SK-N-SH treated with all-trans-retinoic acid at 6 μM for 48 hours (cell line): ENCODE data around the gene FHIP1B.

Source experiments
- ATAC-seq: fragments of 200-7000 bp; cut with Tn5 transposase; 3 replicates; pipeline ENCODE4 v1.9.1; 2020; ENCODE audit warnings: mild to moderate bottlenecking, moderate library complexity
- ARNTL ChIP-seq: fragments of 450-650 bp; formaldehyde crosslinking; IDR thresholded peaks from 2 replicates; pipeline ENCODE4 v1.5.0; 2020; ENCODE audit warnings: low read depth, mild to moderate bottlenecking, moderate library complexity, borderline replicate concordance
- BACH2 ChIP-seq: fragments of 250-450 bp; sonication (Bioruptor Pico); IDR thresholded peaks from 2 replicates; pipeline ENCODE4 v1.9.0; 2021; ENCODE audit warnings: mild to moderate bottlenecking, borderline replicate concordance
- CSDC2 ChIP-seq: fragments of 250-450 bp; sonication (Bioruptor Pico); IDR thresholded peaks from 2 replicates; pipeline ENCODE4 v1.5.0; 2020; ENCODE audit warnings: mild to moderate bottlenecking, moderate library complexity
- ESRRG ChIP-seq: fragments of 250-450 bp; sonication (Bioruptor Pico); IDR thresholded peaks from 2 replicates; pipeline ENCODE4 v1.6.1; 2021; ENCODE audit warnings: mild to moderate bottlenecking
- GLIS3 ChIP-seq: fragments of 250-450 bp; sonication (Bioruptor Pico); IDR thresholded peaks from 2 replicates; pipeline ENCODE4 v1.5.0; 2020; ENCODE audit warnings: mild to moderate bottlenecking, moderate library complexity
- ISL1 ChIP-seq: fragments of 250-450 bp; sonication (Bioruptor Pico); IDR thresholded peaks from 2 replicates; pipeline ENCODE4 v2.1.2; 2022; ENCODE audit warnings: mild to moderate bottlenecking, moderate library complexity
- OSR1 ChIP-seq: fragments of 250-450 bp; sonication (Bioruptor Pico); IDR thresholded peaks from 2 replicates; pipeline ENCODE4 v1.8.0; 2022; ENCODE audit warnings: moderate library complexity, mild to moderate bottlenecking, inconsistent platforms
- PPARA ChIP-seq: fragments of 250-450 bp; sonication (Bioruptor Pico); IDR thresholded peaks from 2 replicates; pipeline ENCODE4 v1.5.0; 2020; ENCODE audit warnings: mild to moderate bottlenecking, borderline replicate concordance
- RARB ChIP-seq: fragments of 250-450 bp; sonication (Bioruptor Pico); IDR thresholded peaks from 2 replicates; pipeline ENCODE4 v1.8.0; 2021; ENCODE audit warnings: mild to moderate bottlenecking, moderate library complexity
- SNAI2 ChIP-seq: fragments of 250-450 bp; sonication (Bioruptor Pico); IDR thresholded peaks from 2 replicates; pipeline ENCODE4 v1.5.0; 2020; ENCODE audit warnings: mild to moderate bottlenecking, moderate library complexity
- TCF4 ChIP-seq: fragments of 250-450 bp; sonication (Bioruptor Pico); IDR thresholded peaks from 2 replicates; pipeline ENCODE4 v1.8.0; 2021; ENCODE audit warnings: mild to moderate bottlenecking, moderate library complexity, borderline replicate concordance
- TOX ChIP-seq: fragments of 250-450 bp; sonication (Bioruptor Pico); IDR thresholded peaks from 2 replicates; pipeline ENCODE4 v1.8.0; 2021; ENCODE audit warnings: mild to moderate bottlenecking, moderate library complexity, borderline replicate concordance
- ZC3H10 ChIP-seq: fragments of 250-450 bp; sonication (Bioruptor Pico); IDR thresholded peaks from 2 replicates; pipeline ENCODE4 v1.5.1; 2021; ENCODE audit warnings: mild to moderate bottlenecking, moderate library complexity
- ZFP3 ChIP-seq: fragments of 250-450 bp; sonication (Bioruptor Pico); IDR thresholded peaks from 2 replicates; pipeline ENCODE4 v1.5.0; 2020; ENCODE audit warnings: mild to moderate bottlenecking, moderate library complexity
- ZNF565 ChIP-seq: fragments of 450-650 bp; formaldehyde crosslinking; conservative IDR thresholded peaks from 2 replicates; pipeline ENCODE4 v1.5.0; 2020; ENCODE audit warnings: low read depth, mild to moderate bottlenecking, moderate library complexity
- ZNF8 ChIP-seq: fragments of 450-650 bp; formaldehyde crosslinking; IDR thresholded peaks from 2 replicates; pipeline ENCODE4 v1.5.0; 2020; ENCODE audit warnings: mild to moderate bottlenecking, moderate library complexity
- TF ChIP-seq, protein P1 (sequence below): fragments of 250-450 bp; sonication (Bioruptor Pico); IDR thresholded peaks from 2 replicates; pipeline ENCODE4 v1.5.0; 2020; ENCODE audit warnings: mild to moderate bottlenecking, moderate library complexity
- TF ChIP-seq, protein P2 (sequence below): fragments of 250-450 bp; sonication (Bioruptor Pico); IDR thresholded peaks from 2 replicates; pipeline ENCODE4 v1.8.0; 2020; ENCODE audit warnings: mild to moderate bottlenecking, moderate library complexity, borderline replicate concordance
- TF ChIP-seq, protein P3 (sequence below): fragments of 250-450 bp; sonication (Bioruptor Pico); IDR thresholded peaks from 2 replicates; pipeline ENCODE4 v1.5.1; 2020; ENCODE audit warnings: low read depth, mild to moderate bottlenecking, moderate library complexity
- TF ChIP-seq, protein P4 (sequence below): fragments of 250-450 bp; sonication (Bioruptor Pico); IDR thresholded peaks from 2 replicates; pipeline ENCODE4 v1.5.1; 2021; ENCODE audit warnings: mild to moderate bottlenecking, moderate library complexity

FHIP1B gene

DNA sequence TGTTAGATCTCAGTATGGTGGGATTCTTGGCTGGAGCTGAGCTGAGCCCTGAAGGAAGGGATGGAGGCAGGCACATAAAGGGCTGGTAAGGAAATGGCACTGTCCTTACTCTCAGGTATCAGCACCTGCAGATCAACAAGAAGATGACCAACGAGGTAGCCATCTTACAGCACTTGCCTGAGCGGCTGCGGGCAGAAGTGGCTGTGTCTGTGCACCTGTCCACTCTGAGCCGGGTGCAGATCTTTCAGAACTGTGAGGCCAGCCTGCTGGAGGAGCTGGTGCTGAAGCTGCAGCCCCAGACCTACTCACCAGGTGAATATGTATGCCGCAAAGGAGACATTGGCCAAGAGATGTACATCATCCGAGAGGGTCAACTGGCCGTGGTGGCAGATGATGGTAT is 6.9 kb upstream of the FHIP1B start (continued):
- TF ChIP-seq, protein P1, sequence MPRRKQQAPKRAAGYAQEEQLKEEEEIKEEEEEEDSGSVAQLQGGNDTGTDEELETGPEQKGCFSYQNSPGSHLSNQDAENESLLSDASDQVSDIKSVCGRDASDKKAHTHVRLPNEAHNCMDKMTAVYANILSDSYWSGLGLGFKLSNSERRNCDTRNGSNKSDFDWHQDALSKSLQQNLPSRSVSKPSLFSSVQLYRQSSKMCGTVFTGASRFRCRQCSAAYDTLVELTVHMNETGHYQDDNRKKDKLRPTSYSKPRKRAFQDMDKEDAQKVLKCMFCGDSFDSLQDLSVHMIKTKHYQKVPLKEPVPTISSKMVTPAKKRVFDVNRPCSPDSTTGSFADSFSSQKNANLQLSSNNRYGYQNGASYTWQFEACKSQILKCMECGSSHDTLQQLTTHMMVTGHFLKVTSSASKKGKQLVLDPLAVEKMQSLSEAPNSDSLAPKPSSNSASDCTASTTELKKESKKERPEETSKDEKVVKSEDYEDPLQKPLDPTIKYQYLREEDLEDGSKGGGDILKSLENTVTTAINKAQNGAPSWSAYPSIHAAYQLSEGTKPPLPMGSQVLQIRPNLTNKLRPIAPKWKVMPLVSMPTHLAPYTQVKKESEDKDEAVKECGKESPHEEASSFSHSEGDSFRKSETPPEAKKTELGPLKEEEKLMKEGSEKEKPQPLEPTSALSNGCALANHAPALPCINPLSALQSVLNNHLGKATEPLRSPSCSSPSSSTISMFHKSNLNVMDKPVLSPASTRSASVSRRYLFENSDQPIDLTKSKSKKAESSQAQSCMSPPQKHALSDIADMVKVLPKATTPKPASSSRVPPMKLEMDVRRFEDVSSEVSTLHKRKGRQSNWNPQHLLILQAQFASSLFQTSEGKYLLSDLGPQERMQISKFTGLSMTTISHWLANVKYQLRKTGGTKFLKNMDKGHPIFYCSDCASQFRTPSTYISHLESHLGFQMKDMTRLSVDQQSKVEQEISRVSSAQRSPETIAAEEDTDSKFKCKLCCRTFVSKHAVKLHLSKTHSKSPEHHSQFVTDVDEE (CRISPR knock-in tag), result no peak
- TF ChIP-seq BACH2 (no peak), ZFP3 (CRISPR knock-in tag) (no peak), GLIS3 (no peak), RARB (no peak), ZC3H10 (CRISPR knock-in tag) (no peak)
- TF ChIP-seq, protein P2, sequence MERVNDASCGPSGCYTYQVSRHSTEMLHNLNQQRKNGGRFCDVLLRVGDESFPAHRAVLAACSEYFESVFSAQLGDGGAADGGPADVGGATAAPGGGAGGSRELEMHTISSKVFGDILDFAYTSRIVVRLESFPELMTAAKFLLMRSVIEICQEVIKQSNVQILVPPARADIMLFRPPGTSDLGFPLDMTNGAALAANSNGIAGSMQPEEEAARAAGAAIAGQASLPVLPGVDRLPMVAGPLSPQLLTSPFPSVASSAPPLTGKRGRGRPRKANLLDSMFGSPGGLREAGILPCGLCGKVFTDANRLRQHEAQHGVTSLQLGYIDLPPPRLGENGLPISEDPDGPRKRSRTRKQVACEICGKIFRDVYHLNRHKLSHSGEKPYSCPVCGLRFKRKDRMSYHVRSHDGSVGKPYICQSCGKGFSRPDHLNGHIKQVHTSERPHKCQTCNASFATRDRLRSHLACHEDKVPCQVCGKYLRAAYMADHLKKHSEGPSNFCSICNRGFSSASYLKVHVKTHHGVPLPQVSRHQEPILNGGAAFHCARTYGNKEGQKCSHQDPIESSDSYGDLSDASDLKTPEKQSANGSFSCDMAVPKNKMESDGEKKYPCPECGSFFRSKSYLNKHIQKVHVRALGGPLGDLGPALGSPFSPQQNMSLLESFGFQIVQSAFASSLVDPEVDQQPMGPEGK (CRISPR knock-in tag), result no peak

DNA sequence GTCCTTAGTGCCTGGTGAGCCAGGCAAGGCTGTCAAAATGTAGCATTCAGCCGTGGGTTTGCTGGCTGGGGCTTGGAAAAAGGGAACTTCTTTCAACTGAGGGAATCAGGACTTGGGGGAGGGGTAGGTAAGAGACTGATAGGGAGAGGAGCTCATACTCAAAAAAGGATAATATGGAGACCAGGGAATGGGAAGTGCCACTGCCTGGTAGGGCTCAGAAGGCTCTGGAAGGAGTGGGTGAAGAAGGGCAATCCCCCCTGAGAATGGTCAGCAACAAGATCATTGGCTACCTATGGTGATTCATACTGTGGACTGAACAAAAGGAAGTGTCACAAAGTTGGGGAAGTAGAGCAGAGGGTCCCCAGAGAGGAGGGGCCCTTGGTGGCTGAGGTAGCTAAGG is 6.3 kb upstream of the FHIP1B start:
- TF ChIP-seq ZC3H10 (CRISPR knock-in tag) (no peak), OSR1 (no peak), PPARA (CRISPR knock-in tag) (no peak), ZNF8 (CRISPR knock-in tag) (no peak), RARB (no peak), TOX (no peak), ZNF565 (CRISPR knock-in tag) (no peak), BACH2 (no peak), ESRRG (no peak), GLIS3 (no peak), TCF4 (CRISPR knock-in tag) (no peak), CSDC2 (no peak), ARNTL (CRISPR knock-in tag) (no peak), ZFP3 (CRISPR knock-in tag) (no peak)
- TF ChIP-seq, protein P3, sequence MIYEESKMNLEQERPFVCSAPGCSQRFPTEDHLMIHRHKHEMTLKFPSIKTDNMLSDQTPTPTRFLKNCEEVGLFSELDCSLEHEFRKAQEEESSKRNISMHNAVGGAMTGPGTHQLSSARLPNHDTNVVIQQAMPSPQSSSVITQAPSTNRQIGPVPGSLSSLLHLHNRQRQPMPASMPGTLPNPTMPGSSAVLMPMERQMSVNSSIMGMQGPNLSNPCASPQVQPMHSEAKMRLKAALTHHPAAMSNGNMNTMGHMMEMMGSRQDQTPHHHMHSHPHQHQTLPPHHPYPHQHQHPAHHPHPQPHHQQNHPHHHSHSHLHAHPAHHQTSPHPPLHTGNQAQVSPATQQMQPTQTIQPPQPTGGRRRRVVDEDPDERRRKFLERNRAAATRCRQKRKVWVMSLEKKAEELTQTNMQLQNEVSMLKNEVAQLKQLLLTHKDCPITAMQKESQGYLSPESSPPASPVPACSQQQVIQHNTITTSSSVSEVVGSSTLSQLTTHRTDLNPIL (CRISPR knock-in tag), result no peak
- TF ChIP-seq, protein P2 (CRISPR knock-in tag), result no peak
- TF ChIP-seq, protein P4, sequence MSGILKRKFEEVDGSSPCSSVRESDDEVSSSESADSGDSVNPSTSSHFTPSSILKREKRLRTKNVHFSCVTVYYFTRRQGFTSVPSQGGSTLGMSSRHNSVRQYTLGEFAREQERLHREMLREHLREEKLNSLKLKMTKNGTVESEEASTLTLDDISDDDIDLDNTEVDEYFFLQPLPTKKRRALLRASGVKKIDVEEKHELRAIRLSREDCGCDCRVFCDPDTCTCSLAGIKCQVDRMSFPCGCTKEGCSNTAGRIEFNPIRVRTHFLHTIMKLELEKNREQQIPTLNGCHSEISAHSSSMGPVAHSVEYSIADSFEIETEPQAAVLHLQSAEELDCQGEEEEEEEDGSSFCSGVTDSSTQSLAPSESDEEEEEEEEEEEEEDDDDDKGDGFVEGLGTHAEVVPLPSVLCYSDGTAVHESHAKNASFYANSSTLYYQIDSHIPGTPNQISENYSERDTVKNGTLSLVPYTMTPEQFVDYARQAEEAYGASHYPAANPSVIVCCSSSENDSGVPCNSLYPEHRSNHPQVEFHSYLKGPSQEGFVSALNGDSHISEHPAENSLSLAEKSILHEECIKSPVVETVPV (CRISPR knock-in tag), result no peak
- TF ChIP-seq, all 23 proteins: peak for 0
- ATAC-seq, result no peak

DNA sequence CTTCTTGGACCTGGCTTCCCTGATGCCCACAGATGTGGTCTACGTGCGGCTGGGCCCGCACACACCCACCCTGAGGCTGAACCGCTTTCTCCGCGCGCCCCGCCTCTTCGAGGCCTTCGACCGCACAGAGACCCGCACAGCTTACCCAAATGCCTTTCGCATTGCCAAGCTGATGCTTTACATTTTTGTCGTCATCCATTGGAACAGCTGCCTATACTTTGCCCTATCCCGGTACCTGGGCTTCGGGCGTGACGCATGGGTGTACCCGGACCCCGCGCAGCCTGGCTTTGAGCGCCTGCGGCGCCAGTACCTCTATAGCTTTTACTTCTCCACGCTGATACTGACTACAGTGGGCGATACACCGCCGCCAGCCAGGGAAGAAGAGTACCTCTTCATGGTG is 5.7 kb upstream of the FHIP1B start:
- ATAC-seq, result no peak

DNA sequence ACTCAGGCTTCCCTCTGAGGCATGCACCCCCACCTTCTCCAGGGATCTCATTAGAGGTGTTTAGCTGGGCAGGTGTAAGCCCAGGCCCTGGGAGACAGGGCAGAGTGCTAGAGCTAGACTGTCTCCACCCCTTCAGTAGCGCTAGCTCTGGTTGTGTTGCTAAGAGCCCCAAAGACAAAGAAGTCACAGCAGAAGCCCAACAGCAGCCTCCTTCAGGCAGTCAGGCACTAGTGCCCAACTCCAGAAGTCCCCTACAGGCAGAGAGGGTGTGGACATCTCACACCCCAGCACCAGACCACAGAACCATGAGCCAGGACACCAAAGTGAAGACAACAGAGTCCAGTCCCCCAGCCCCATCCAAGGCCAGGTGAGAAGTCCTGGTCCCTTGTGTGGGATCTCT is 4.5 kb upstream of the FHIP1B start, which contains the start of gene CNGA4:
CNGA4 (plus strand) TSS at position 188 of the 400 bp plus-strand sequence; CDS start at position 306, 118 bp downstream.
- no peak for ATAC-seq
- TF ChIP-seq TCF4 (CRISPR knock-in tag) (no peak), TOX (no peak), SNAI2 (CRISPR knock-in tag) (no peak), ZNF8 (CRISPR knock-in tag) (no peak), PPARA (CRISPR knock-in tag) (no peak), ZFP3 (CRISPR knock-in tag) (no peak), ESRRG (no peak), ISL1 (CRISPR knock-in tag) (no peak), OSR1 (no peak)
- TF ChIP-seq, protein P1 (CRISPR knock-in tag), result no peak
- TF ChIP-seq, protein P4 (CRISPR knock-in tag), result no peak

More for the DNA sequence above, 5.7 kb upstream of the FHIP1B start:
- TF ChIP-seq ESRRG (no peak), TOX (no peak), ZFP3 (CRISPR knock-in tag) (no peak), GLIS3 (no peak), ZNF565 (CRISPR knock-in tag) (no peak), OSR1 (no peak), TCF4 (CRISPR knock-in tag) (no peak), RARB (no peak)
- TF ChIP-seq, all 23 proteins: peak for 0
